ENCODE results near the gene DPH7. TPM values are rescaled to one million over a fixed set of nuclear protein-coding genes. Genes with fewer than 3 reads are reported as not detected.

The DPH7 gene
- polyA plus RNA-seq, 2 donors = 20.5 to 36.0 TPM

DNA sequence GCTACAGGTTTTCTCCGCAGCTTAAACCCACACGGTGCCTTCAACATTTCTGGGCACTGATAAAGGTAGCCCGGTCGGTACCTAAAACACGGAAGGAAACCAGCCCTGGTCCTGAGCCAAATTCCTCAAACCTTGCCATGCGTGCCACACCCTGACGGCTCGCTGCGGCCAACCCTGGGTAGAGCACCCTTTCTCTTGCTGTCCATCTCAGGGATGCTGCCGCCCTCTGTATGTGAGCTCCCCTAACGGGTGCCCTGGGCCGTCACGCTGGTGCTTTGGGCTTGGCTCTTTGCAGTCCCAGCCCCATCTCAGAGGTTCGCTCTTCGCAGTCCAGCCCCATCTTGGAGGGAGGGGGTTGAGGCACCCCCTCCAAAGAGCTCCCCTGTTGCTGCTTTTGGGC is 72.5 kb downstream of the DPH7 start:
- 61 to 79% methylated on average over 15 of the region's 15 CpGs for WGBS, 2 donors
- Histone ChIP-seq H3K4me1 (ENCODE audit: control insufficient read depth in 2 of 2, insufficient read depth in 2 of 2, low read length in 1 of 2) (peaks cover 0 to 5% of the 10 kb centered on the region in 2 donors), H3K4me3 (ENCODE audit: low read depth in 1 of 2, low read length in 2 of 2) (no peak overlapping the region), H3K27me3 (ENCODE audit: control insufficient read depth in 1 of 2, insufficient read depth in 2 of 2, low read length in 2 of 2) (no peaks in the 10 kb centered on the region), H3K27ac (ENCODE audit: low read depth in 2 of 2, low read length in 1 of 2) (no peak overlapping the region), H3K9me3 (ENCODE audit: control insufficient read depth in 2 of 2, insufficient read depth in 1 of 2, low read depth in 1 of 2, low read length in 1 of 2) (no peaks in the 10 kb centered on the region), H3K36me3 (ENCODE audit: control insufficient read depth in 2 of 2, insufficient read depth in 2 of 2, low read length in 1 of 2) (no peaks in the 10 kb centered on the region)

DNA sequence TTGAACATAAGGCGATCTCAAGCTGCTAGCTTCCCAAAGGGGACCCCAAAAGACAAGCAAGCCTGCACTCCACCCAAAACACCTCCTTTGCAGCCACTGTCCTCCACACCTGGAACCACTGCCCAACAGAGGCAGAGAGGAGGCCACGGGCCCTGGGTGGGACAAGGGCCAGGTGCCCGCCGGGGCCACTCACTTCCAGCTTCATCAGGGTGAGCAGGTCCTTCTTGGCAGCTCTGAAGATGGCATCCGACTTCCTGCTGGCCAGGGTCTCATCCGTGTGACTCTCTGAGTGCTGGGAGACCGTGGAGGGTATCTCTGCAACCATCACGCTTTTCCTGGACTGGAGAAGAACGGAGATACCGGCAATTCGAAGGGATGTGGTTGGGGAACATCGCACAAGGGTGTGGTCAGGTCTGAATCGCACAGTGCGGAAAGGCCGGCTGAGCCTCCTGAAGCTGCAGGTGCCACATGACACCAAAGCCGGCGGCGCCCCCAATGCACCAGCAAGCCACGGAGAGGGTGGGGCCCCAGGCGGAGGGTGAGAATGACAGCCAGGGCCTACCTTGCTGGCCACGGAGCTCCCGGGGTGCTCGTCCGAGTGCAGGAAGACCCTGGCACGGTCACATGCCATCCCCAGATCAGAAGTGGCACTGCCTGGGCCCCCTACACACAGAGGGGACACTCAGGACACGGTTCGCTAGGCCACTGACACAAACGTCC is 73.1 kb downstream of the DPH7 start:
- Histone ChIP-seq H3K27ac (ENCODE audit: low read depth in 2 of 2, low read length in 1 of 2) (no peak overlapping the region), H3K4me1 (ENCODE audit: control insufficient read depth in 2 of 2, insufficient read depth in 2 of 2, low read length in 1 of 2) (peaks cover 0 to 5% of the 10 kb centered on the region in 2 donors), H3K9me3 (ENCODE audit: control insufficient read depth in 2 of 2, insufficient read depth in 1 of 2, low read depth in 1 of 2, low read length in 1 of 2) (no peaks in the 10 kb centered on the region), H3K36me3 (ENCODE audit: control insufficient read depth in 2 of 2, insufficient read depth in 2 of 2, low read length in 1 of 2) (peaks cover 0 to 4% of the 10 kb centered on the region in 2 donors), H3K27me3 (ENCODE audit: control insufficient read depth in 1 of 2, insufficient read depth in 2 of 2, low read length in 2 of 2) (no peaks in the 10 kb centered on the region), H3K4me3 (ENCODE audit: low read depth in 1 of 2, low read length in 2 of 2) (no peak overlapping the region)
- WGBS, 2 donors = 92% methylated on average over 28 of the region's 28 CpGs

Other genes starting within 250 kb of the DPH7 start
- 10 to 100 TPM in 1 of 2 donors, 1 to 10 TPM in 1; 9.7 to 20.8 TPM for gene EXD3, start 155.8 kb downstream of the DPH7 start, polyA plus RNA-seq
- 10 to 100 TPM in 1 of 2 donors, 1 to 10 TPM in 1; 6.5 to 14.3 TPM for gene NOXA1, start 155.5 kb downstream of the DPH7 start, polyA plus RNA-seq
- under 1 TPM; 0.04 to 0.05 TPM for gene ENTPD8, start 137.6 kb downstream of the DPH7 start, polyA plus RNA-seq
- 10 to 100 TPM; 20.7 to 26.1 TPM for gene NSMF, start 119.6 kb downstream of the DPH7 start, polyA plus RNA-seq
- 1 to 10 TPM; 2.3 to 3.9 TPM for gene PNPLA7, start 28.5 kb downstream of the DPH7 start, polyA plus RNA-seq
- gene MRPL41, start 27.0 kb downstream of the DPH7 start, polyA plus RNA-seq = 10 to 100 TPM; 49.3 to 53.0 TPM
- gene ZMYND19, start 11.6 kb upstream of the DPH7 start, polyA plus RNA-seq = 10 to 100 TPM; 25.9 to 33.2 TPM
- gene ARRDC1, start 26.8 kb upstream of the DPH7 start, polyA plus RNA-seq = 100 to 1,000 TPM in 1 of 2 donors, 10 to 100 TPM in 1; 68.5 to 207 TPM
- 10 to 100 TPM; 26.6 to 42.3 TPM for gene EHMT1, start 40.1 kb upstream of the DPH7 start, polyA plus RNA-seq

All from esophagus (tissue), 2 donors.